Karpas-422 (cell line): ENCODE measurements around the gene OR4K13. TPM values are rescaled to one million over a fixed set of nuclear protein-coding genes. Genes with fewer than 3 reads are reported as not detected.

Experiments used
- DNase-seq: peaks from one replicate; pipeline ENCODE4 v3.0.0-alpha.2; 2015
- H2AFZ ChIP-seq: fragments of 200-600 bp; sonication (generic); 2 replicates; pipeline ENCODE4 v1.6.1; 2014; ENCODE audit warnings: antibody characterized with exemption, low read length, mixed read lengths
- H3K27ac ChIP-seq: fragments of 200-600 bp; sonication (generic); 2 replicates; pipeline ENCODE4 v1.5.1; 2014; ENCODE audit warnings: mild to moderate bottlenecking, low read length, moderate library complexity
- H3K27me3 ChIP-seq: fragments of 200-600 bp; sonication (generic); 2 replicates; pipeline ENCODE4 v1.6.1; 2014; ENCODE audit warnings: low read length, mixed read lengths
- H3K36me3 ChIP-seq: fragments of 200-600 bp; sonication (generic); 2 replicates; pipeline ENCODE4 v1.6.1; 2014; ENCODE audit warnings: low read length, mixed read lengths; ENCODE audit not compliant: insufficient read depth
- H3K4me1 ChIP-seq: fragments of 200-600 bp; sonication (generic); 2 replicates; pipeline ENCODE4 v1.6.1; 2014; ENCODE audit warnings: mild to moderate bottlenecking, low read length, mixed read lengths
- H3K4me2 ChIP-seq: fragments of 200-600 bp; sonication (generic); 2 replicates; pipeline ENCODE4 v1.6.1; 2014; ENCODE audit warnings: low read length, low read depth, mild to moderate bottlenecking; ENCODE audit not compliant: poor library complexity, severe bottlenecking
- H3K4me3 ChIP-seq: fragments of 200-600 bp; sonication (generic); 2 replicates; pipeline ENCODE4 v1.5.1; 2014; ENCODE audit warnings: mild to moderate bottlenecking, antibody characterized with exemption, low read length, mixed read lengths
- H3K79me2 ChIP-seq: fragments of 200-600 bp; sonication (generic); 2 replicates; pipeline ENCODE4 v1.6.1; 2014; ENCODE audit warnings: mild to moderate bottlenecking, low read length, mixed read lengths
- H3K9ac ChIP-seq: fragments of 200-600 bp; sonication (generic); 2 replicates; pipeline ENCODE4 v1.6.0; 2014; ENCODE audit warnings: low read length
- H3K9me2 ChIP-seq: fragments of 200-600 bp; sonication (generic), shearing (Covaris generic); replicated peaks from 2 replicates; pipeline ENCODE4 v1.6.0; 2014; ENCODE audit warnings: mild to moderate bottlenecking, low read length, moderate library complexity; ENCODE audit not compliant: insufficient read depth
- H3K9me3 ChIP-seq: fragments of 300-700, 200-600 bp; sonication (generic); 2 replicates; pipeline ENCODE4 v1.6.1; 2014; ENCODE audit warnings: low read length, mixed read lengths
- H4K20me1 ChIP-seq: fragments of 200-600 bp; sonication (generic); 2 replicates; pipeline ENCODE4 v1.6.1; 2014; ENCODE audit warnings: mild to moderate bottlenecking, antibody characterized with exemption, low read length, low read depth; ENCODE audit not compliant: insufficient read depth
- total RNA-seq: library from RNA; depleted of rRNA; stranded (reverse); fragments of >200 nt; shearing (Covaris generic); gene quantifications from 2 replicates; pipeline ENCODE4 v1.2.3, GENCODE V29; 2014; ENCODE audit warnings: low replicate concordance; rRNA removed

The OR4K13 gene
- total RNA-seq, 1 experiment from 2014 or later = not detected

- no peaks in the 10 kb centered on the region for H3K79me2 ChIP-seq
- no peak overlapping the region for H3K4me2 ChIP-seq
- no peak overlapping the region for H2AFZ ChIP-seq
- no peaks in the 10 kb centered on the region for H3K4me1 ChIP-seq
- DNase-seq = no peak
- no peaks in the 10 kb centered on the region for H4K20me1 ChIP-seq
- no peaks in the 10 kb centered on the region for H3K9me2 ChIP-seq
- H3K36me3 ChIP-seq = no peaks in the 10 kb centered on the region
- peaks cover 20% of the 10 kb centered on the region for H3K9me3 ChIP-seq
- H3K9ac ChIP-seq = no peak overlapping the region
- no peak overlapping the region for H3K4me3 ChIP-seq
- no peak overlapping the region for H3K27ac ChIP-seq
- H3K27me3 ChIP-seq = no peaks in the 10 kb centered on the region
Measured at GRCh38 chr14:20002319-20002718, 33.5 kb downstream of the OR4K13 start.

DNA sequence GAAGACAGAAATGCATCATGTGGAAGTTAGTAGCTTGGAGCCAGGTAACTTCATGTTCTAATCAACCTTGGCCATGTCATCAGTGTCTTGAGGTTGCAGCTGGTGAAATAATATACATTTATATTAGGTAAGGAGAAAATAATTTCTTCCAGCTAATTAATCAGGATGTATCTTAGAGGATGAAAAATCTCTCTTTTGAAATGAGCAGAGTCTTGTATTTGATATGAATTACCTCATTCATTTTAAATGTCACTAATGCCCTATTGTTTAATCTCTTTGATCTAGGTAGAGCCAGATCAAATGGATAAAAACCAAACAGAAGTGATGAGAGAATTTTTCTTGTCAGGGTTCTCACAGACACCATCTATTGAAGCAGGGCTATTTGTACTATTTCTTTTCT lies 34.0 kb downstream of the OR4K13 start, which contains the start of gene OR4Q2:
Gene OR4Q2, plus strand, starts transcription at position 301 of the 400 bp plus-strand sequence.
- Histone ChIP-seq H3K9ac (no peak within 1 kb of the TSS), H3K27ac (no peak within 1 kb of the TSS), H3K9me3 (peaks cover 18% of the 10 kb centered on the region), H3K36me3 (no peaks in the 10 kb centered on the region), H4K20me1 (no peaks in the 10 kb centered on the region), H3K4me3 (no peak within 1 kb of the TSS), H2AFZ (no peak within 1 kb of the TSS), H3K4me1 (no peaks in the 10 kb centered on the region), H3K9me2 (no peaks in the 10 kb centered on the region), H3K4me2 (no peak within 1 kb of the TSS), H3K79me2 (no peaks in the 10 kb centered on the region), H3K27me3 (no peaks in the 10 kb centered on the region)
- no peak for DNase-seq

GRCh38 chr14:19993438-19993837 lies 42.4 kb downstream of the OR4K13 start:
- no peak for DNase-seq
- no peak overlapping the region for H2AFZ ChIP-seq

More at GRCh38 chr14:19993438-19993837, 42.4 kb downstream of the OR4K13 start:
- Histone ChIP-seq H3K9me2 (0 out of 2 replicates have a peak, but pooled peaks cover 5% of the 10 kb centered on the region), H3K4me3 (no peak overlapping the region), H3K4me2 (no peak overlapping the region), H3K79me2 (no peaks in the 10 kb centered on the region), H3K27ac (no peak overlapping the region), H3K9me3 (peaks cover 47% of the 10 kb centered on the region), H3K9ac (no peak overlapping the region), H3K36me3 (no peaks in the 10 kb centered on the region), H3K27me3 (no peaks in the 10 kb centered on the region), H3K4me1 (no peaks in the 10 kb centered on the region), H4K20me1 (no peaks in the 10 kb centered on the region)

Other genes starting within 250 kb of the OR4K13 start
- gene OR4N2, start 232.3 kb downstream of the OR4K13 start, total RNA-seq = not detected in 2 replicates
- not detected in 2 replicates for gene OR4K2, start 160.9 kb downstream of the OR4K13 start, total RNA-seq
- gene OR4K5, start 115.4 kb downstream of the OR4K13 start, total RNA-seq = not detected in 2 replicates
- gene OR4K1, start 105.1 kb downstream of the OR4K13 start, total RNA-seq = not detected in 2 replicates
- gene OR4K15, start 60.4 kb downstream of the OR4K13 start, total RNA-seq = not detected in 2 replicates
- not detected in 2 replicates for gene OR4Q2, start 33.9 kb downstream of the OR4K13 start, total RNA-seq
- gene OR4K14, start 16.7 kb downstream of the OR4K13 start, total RNA-seq = not detected in 2 replicates
- not detected in 2 replicates for gene OR4L1, start 24.0 kb upstream of the OR4K13 start, total RNA-seq
- gene OR4K17, start 74.7 kb upstream of the OR4K13 start, total RNA-seq = not detected in 2 replicates
- gene OR4N5, start 102.8 kb upstream of the OR4K13 start, total RNA-seq = not detected in 2 replicates
- not detected in 2 replicates for gene OR11G2, start 154.9 kb upstream of the OR4K13 start, total RNA-seq
- gene OR11H6, start 187.7 kb upstream of the OR4K13 start, total RNA-seq = not detected in 2 replicates
- gene OR11H7, start 192.9 kb upstream of the OR4K13 start, total RNA-seq = not detected in 2 replicates
- not detected in 2 replicates for gene OR11H4, start 203.2 kb upstream of the OR4K13 start, total RNA-seq